ENCODE data around the gene SMCP. TPM values are rescaled to one million over a fixed set of nuclear protein-coding genes. Genes with fewer than 3 reads are reported as not detected.

Gene SMCP
- total RNA-seq, 4 donors from 2014 or later: not detected

GRCh38 chr1:152902636-152903035 is 24.5 kb downstream of the SMCP start:
- WGBS: 76% methylated on average over 3 of the region's 4 CpGs
- H3K9me3 ChIP-seq: no peaks in the 10 kb centered on the region

GRCh38 chr1:152904688-152905440 is 26.7 kb downstream of the SMCP start:
- H3K4me3 ChIP-seq: no peak overlapping the region
- no peaks in the 10 kb centered on the region for H3K9me3 ChIP-seq
- DNase-seq (ENCODE audit: extremely low spot score): peak; percentile 80
- WGBS: 79% methylated on average over 7 of the region's 7 CpGs
- H3K4me1 ChIP-seq: peaks cover 0 to 7% (median 0%) of the 10 kb centered on the region in 4 donors
- H3K27me3 ChIP-seq: peaks cover 0 to 6% (median 0%) of the 10 kb centered on the region in 4 donors
- H3K36me3 ChIP-seq: no peaks in the 10 kb centered on the region
- TF ChIP-seq POLR2A (IDR thresholded peaks at IDR 0.05; ENCODE audit: low read depth): no peak
- TF ChIP-seq POLR2AphosphoS5 (IDR thresholded peaks at IDR 0.05): no peak
- no peak for TF ChIP-seq CTCF (IDR thresholded peaks at IDR 0.05)
- TF ChIP-seq EP300 (IDR thresholded peaks at IDR 0.05): no peak
- intact Hi-C loops (cut with DNase I): no loop called here
- H3K27ac ChIP-seq (replicated peaks in 1 of 4): no peak overlapping the region

More at GRCh38 chr1:152902636-152903035, 24.5 kb downstream of the SMCP start:
- no peaks in the 10 kb centered on the region for H3K36me3 ChIP-seq
- DNase-seq (ENCODE audit: extremely low spot score): peak; percentile 72
- H3K4me3 ChIP-seq: no peak overlapping the region
- peaks cover 0 to 7% (median 0%) of the 10 kb centered on the region in 4 donors for H3K4me1 ChIP-seq
- TF ChIP-seq POLR2A (IDR thresholded peaks at IDR 0.05; ENCODE audit: low read depth) (no peak), POLR2AphosphoS5 (IDR thresholded peaks at IDR 0.05) (no peak), CTCF (IDR thresholded peaks at IDR 0.05) (no peak), EP300 (IDR thresholded peaks at IDR 0.05) (no peak)
- intact Hi-C loops (cut with DNase I): no loop called here
- H3K27me3 ChIP-seq: no peaks in the 10 kb centered on the region
- H3K27ac ChIP-seq (replicated peaks in 1 of 4): no peak overlapping the region

GRCh38 chr1:152906023-152906565 is 28.0 kb downstream of the SMCP start:
- WGBS: 49% methylated on average over 5 of the region's 5 CpGs
- peak; percentile 80 for DNase-seq (ENCODE audit: extremely low spot score)
- Histone ChIP-seq H3K4me1 (peaks cover 0 to 7% (median 0%) of the 10 kb centered on the region in 4 donors), H3K27me3 (peaks cover 0 to 12% (median 0%) of the 10 kb centered on the region in 4 donors), H3K4me3 (no peak overlapping the region), H3K9me3 (no peaks in the 10 kb centered on the region), H3K36me3 (no peaks in the 10 kb centered on the region), H3K27ac (replicated peaks in 1 of 4) (no peak overlapping the region)
- TF ChIP-seq EP300 (IDR thresholded peaks at IDR 0.05): no peak
- no peak for TF ChIP-seq POLR2AphosphoS5 (IDR thresholded peaks at IDR 0.05)
- TF ChIP-seq POLR2A (IDR thresholded peaks at IDR 0.05; ENCODE audit: low read depth): no peak
- TF ChIP-seq CTCF (IDR thresholded peaks at IDR 0.05): no peak
- intact Hi-C loops (cut with DNase I): no loop called here

- 75% methylated on average over 4 of the region's 4 CpGs for WGBS
- Histone ChIP-seq H3K4me3 (no peak within 1 kb of the TSS), H3K36me3 (no peaks in the 10 kb centered on the region), H3K4me1 (peaks cover 0 to 7% (median 0%) of the 10 kb centered on the region in 4 donors), H3K27ac (replicated peaks in 1 of 4) (no peak within 1 kb of the TSS), H3K27me3 (peaks cover 0 to 12% (median 0%) of the 10 kb centered on the region in 4 donors), H3K9me3 (no peaks in the 10 kb centered on the region)
- intact Hi-C loops (cut with DNase I): no loop called here
- TF ChIP-seq EP300 (IDR thresholded peaks at IDR 0.05) (no peak), POLR2A (IDR thresholded peaks at IDR 0.05; ENCODE audit: low read depth) (no peak), CTCF (IDR thresholded peaks at IDR 0.05) (no peak), POLR2AphosphoS5 (IDR thresholded peaks at IDR 0.05) (no peak)
- peak; percentile 90 for DNase-seq (ENCODE audit: extremely low spot score)
Measured at GRCh38 chr1:152907686-152908601, 29.8 kb downstream of the SMCP start, which contains the start of gene IVL. Gene IVL, plus strand, starts transcription at chr1:152908546. Its CDS starts 1,252 bp downstream, at chr1:152909798.

Data from esophagus muscularis mucosa (tissue), 4 donors.